A549 (cell line): ENCODE measurements around the gene SLCO2A1. TPM values are rescaled to one million over a fixed set of nuclear protein-coding genes. Genes with fewer than 3 reads are reported as not detected.

ENCODE experiments used
- ATAC-seq, 2 experiments: fragments of 200-7000 bp in 1 of 2; fragments of >200 bp in 1 of 2; cut with Nextera tagmentation in 1 of 2; cut with Tn5 transposase in 1 of 2; 3 replicates each; pipeline versions ENCODE4 v1.8.0 to v1.9.1; 2018 to 2020; ENCODE audit warnings: mild to moderate bottlenecking in 1 of 2, moderate library complexity in 1 of 2
- CTCF ChIA-PET: fragments of 300-600 bp; sonication (Branson Sonifier 250); formaldehyde crosslinking; extraction: SDS; loops from one replicate; lab custom pipeline; 2021; ENCODE audit warnings: antibody characterized with exemption, inconsistent platforms; lab: Yijun Ruan, JAX
- POLR2A ChIA-PET: fragments of 350-600 bp; formaldehyde crosslinking; extraction: SDS; loops from one replicate; lab custom pipeline; 2021; ENCODE audit warnings: antibody characterized with exemption, inconsistent platforms; lab: Yijun Ruan, JAX
- DNase-seq, 2 experiments: peaks; one replicate each; pipeline versions ENCODE4 v3.0.0 to v3.0.0-alpha.2; 2011 to 2016; ENCODE audit warnings: low read depth in 1 of 2, low spot score in 1 of 2
- FAIRE-seq: peaks from 2 replicates; lab custom pipeline; 2011; peaks lifted over from hg19 to GRCh38; lab: Jason Lieb, UNC
- H3K27ac ChIP-seq, 2 experiments: fragments of >200 bp; sonication (Bioruptor Twin); formaldehyde crosslinking; 3 replicates each; pipeline ENCODE4 v1.5.1; 2016 to 2017
- H3K4me1 ChIP-seq: fragments of >200 bp; sonication (Bioruptor Twin); formaldehyde crosslinking; 3 replicates; pipeline ENCODE4 v1.6.1; 2016
- H3K4me2 ChIP-seq: fragments of >200 bp; sonication (Bioruptor Twin); formaldehyde crosslinking; 3 replicates; pipeline ENCODE4 v1.6.1; 2016
- H3K4me3 ChIP-seq: fragments of >200 bp; sonication (Bioruptor Twin); formaldehyde crosslinking; 3 replicates; pipeline ENCODE4 v1.5.1; 2016
- H3K9me3 ChIP-seq: fragments of >200 bp; sonication (Bioruptor Twin); formaldehyde crosslinking; 3 replicates; pipeline ENCODE4 v1.6.1; 2016
- CBX2 ChIP-seq: fragments of 200-600 bp; sonication (generic); IDR thresholded peaks from 2 replicates; pipeline ENCODE4 v1.6.1; 2016; ENCODE audit warnings: low read depth, mild to moderate bottlenecking, borderline replicate concordance
- CHD2 ChIP-seq: fragments of 150-350 bp; IDR thresholded peaks from 2 replicates; pipeline ENCODE4 v1.6.1; 2014; ENCODE audit warnings: low read length; ENCODE audit not compliant: partially characterized antibody
- CHD4 ChIP-seq: fragments of 200-600 bp; sonication (generic); IDR thresholded peaks from 2 replicates; pipeline ENCODE4 v1.6.1; 2016; ENCODE audit warnings: antibody characterized with exemption, mild to moderate bottlenecking, borderline replicate concordance
- CTCF ChIP-seq: fragments of >200 bp; sonication (Bioruptor Twin); formaldehyde crosslinking; IDR thresholded peaks from 3 replicates; pipeline ENCODE4 v1.5.1; 2016
- EHF ChIP-seq: fragments of 250-450 bp; sonication (Bioruptor Pico); IDR thresholded peaks from 2 replicates; pipeline ENCODE4 v1.5.0; 2020; ENCODE audit warnings: mild to moderate bottlenecking
- EHMT2 ChIP-seq: fragments of 200-600 bp; sonication (generic); IDR thresholded peaks from 2 replicates; pipeline ENCODE4 v1.6.1; 2016; ENCODE audit warnings: antibody characterized with exemption, low read depth, mild to moderate bottlenecking, moderate library complexity
- EP300 ChIP-seq, 2 experiments: fragments of >200 bp; sonication (Bioruptor Twin); formaldehyde crosslinking; IDR thresholded peaks; 2 replicates in 1 of 2; 3 replicates in 1 of 2; pipeline ENCODE4 v1.6.1; 2016 to 2017
- ESRRA ChIP-seq: fragments of 150-350 bp; IDR thresholded peaks from 2 replicates; pipeline ENCODE4 v1.6.1; 2014; ENCODE audit warnings: mild to moderate bottlenecking, low read length, borderline replicate concordance
- FOSL2 ChIP-seq, 2 experiments: fragments of 450-650 bp in 1 of 2; fragments of >200 bp in 1 of 2; sonication (Bioruptor Twin) in 1 of 2; formaldehyde crosslinking; IDR thresholded peaks; 2 replicates each; pipeline versions ENCODE4 v1.5.0 to v1.6.1; 2016 to 2020; ENCODE audit warnings: mild to moderate bottlenecking in 1 of 2, moderate library complexity in 1 of 2
- JUN ChIP-seq, 2 experiments: fragments of >200 bp; sonication (Bioruptor Twin); formaldehyde crosslinking; IDR thresholded peaks; 2 replicates in 1 of 2; 3 replicates in 1 of 2; pipeline ENCODE4 v1.6.1; 2016 to 2017
- KDM5A ChIP-seq: fragments of 200-600 bp; sonication (generic); IDR thresholded peaks from 2 replicates; pipeline ENCODE4 v1.6.1; 2016; ENCODE audit warnings: antibody characterized with exemption, mild to moderate bottlenecking
- MAX ChIP-seq: IDR thresholded peaks from 2 replicates; pipeline ENCODE4 v1.6.1; 2012
- MAZ ChIP-seq: fragments of 150-350 bp; IDR thresholded peaks from 2 replicates; pipeline ENCODE4 v1.6.1; 2014; ENCODE audit warnings: antibody characterized with exemption, low read depth, low read length, borderline replicate concordance
- MYC ChIP-seq: IDR thresholded peaks from 2 replicates; pipeline ENCODE4 v1.6.1; 2012; ENCODE audit warnings: mild to moderate bottlenecking, inconsistent platforms, low read length, improper control_type of control experiment, borderline replicate concordance
- NFE2L2 ChIP-seq: fragments of 150-350 bp; conservative IDR thresholded peaks from 2 replicates; pipeline ENCODE4 v1.6.1; 2014; ENCODE audit warnings: low read length
- PBX3 ChIP-seq: IDR thresholded peaks from 2 replicates; pipeline ENCODE4 v1.6.1; 2012
- RAD21 ChIP-seq, 2 experiments: fragments of >200 bp in 1 of 2; sonication (Bioruptor Twin) in 1 of 2; formaldehyde crosslinking in 1 of 2; IDR thresholded peaks in 1 of 2; conservative IDR thresholded peaks in 1 of 2; 2 replicates in 1 of 2; 3 replicates in 1 of 2; pipeline ENCODE4 v1.6.1; 2012 to 2018; ENCODE audit warnings: inconsistent platforms in 1 of 2
- RCOR1 ChIP-seq: fragments of 150-350 bp; IDR thresholded peaks from 2 replicates; pipeline ENCODE4 v1.6.1; 2014; ENCODE audit warnings: antibody characterized with exemption, low read length, low read depth
- RNF2 ChIP-seq: fragments of 200-600 bp; sonication (generic); IDR thresholded peaks from 2 replicates; pipeline ENCODE4 v1.6.1; 2016; ENCODE audit warnings: low read depth, mild to moderate bottlenecking, antibody characterized with exemption, moderate library complexity, borderline replicate concordance
- SMC3 ChIP-seq: fragments of >200 bp; sonication (Bioruptor Twin); formaldehyde crosslinking; IDR thresholded peaks from 3 replicates; pipeline ENCODE4 v1.6.1; 2018; ENCODE audit warnings: inconsistent platforms
- SREBF2 ChIP-seq: fragments of 450-650 bp; IDR thresholded peaks from 2 replicates; pipeline ENCODE4 v1.6.1; 2014; ENCODE audit warnings: mild to moderate bottlenecking, moderate library complexity
- TFCP2L1 ChIP-seq: fragments of 250-450 bp; sonication (Bioruptor Pico); IDR thresholded peaks from 2 replicates; pipeline ENCODE4 v1.5.0; 2021; ENCODE audit warnings: mild to moderate bottlenecking
- TP53 ChIP-seq: fragments of 250-450 bp; sonication (Bioruptor Pico); IDR thresholded peaks from 2 replicates; pipeline ENCODE4 v1.5.0; 2021; ENCODE audit warnings: mild to moderate bottlenecking, moderate library complexity
- ZNF302 ChIP-seq: fragments of 250-450 bp; sonication (Bioruptor Pico); IDR thresholded peaks from 2 replicates; pipeline ENCODE4 v1.9.0; 2021; ENCODE audit warnings: inconsistent platforms, mild to moderate bottlenecking, moderate library complexity
- WGBS: methylation state at CpG from one replicate; pipeline ENCODE4 v1.1.6; 2017; ENCODE audit errors: missing lambda C conversion rate; 5-methylcytosine and 5-hydroxymethylcytosine counted together
- polyA plus RNA-seq, 4 experiments: library from polyadenylated mRNA; depleted of rRNA in 3 of 4; stranded (reverse); fragments of >200 nt; fragmentation: RNase III in 1 of 4; extraction: RNeasy Plus Mini Kit Qiagen cat#74134 plus additional on column Dnase treatment in 1 of 4; gene quantifications; 2 replicates in 3 of 4; 3 replicates in 1 of 4; pipeline ENCODE4 v1.2.3, GENCODE V29; 2011 to 2017
- TF ChIP-seq, protein P1 (sequence below): IDR thresholded peaks from 2 replicates; pipeline ENCODE4 v1.6.1; 2012; ENCODE audit warnings: low read depth, borderline replicate concordance

Gene SLCO2A1
- polyA plus RNA-seq, 2 of the 4 experiments (the other 2 are of a cell fraction) = 0.12 TPM; not detected in 1

- H3K4me3 ChIP-seq = peak overlapping the region; percentile 72
- peak overlapping the region; percentile 58 to 71; a peak in 4 of 6 replicates for H3K27ac ChIP-seq
- WGBS = 61% methylated on average over 8 of the region's 52 CpGs
- 0 out of 3 replicates have a peak, but pooled peaks cover 5% of the 10 kb centered on the region for H3K4me1 ChIP-seq
- DNase-seq (no peak), FAIRE-seq (no peak), ATAC-seq (peak; percentile 47 to 66)
- CTCF ChIA-PET = interaction anchor here (0.6 to 1.5 kb wide), 3 partner anchors 47 to 509 kb away, joined by 3 read pairs; no protein-coding TSS in a partner anchor
- no peaks in the 10 kb centered on the region for H3K9me3 ChIP-seq
- H3K4me2 ChIP-seq = peak overlapping the region; percentile 98
- no peak for TF ChIP-seq CHD4
- TF ChIP-seq MAZ = no peak
- TF ChIP-seq NFE2L2 = no peak
- no peak for TF ChIP-seq CTCF
- no peak for TF ChIP-seq KDM5A
- TF ChIP-seq FOSL2 (IDR thresholded peaks at IDR 0.05) = no peak
- TF ChIP-seq FOSL2 (CRISPR knock-in tag; IDR thresholded peaks at IDR 0.05) = no peak
- TF ChIP-seq JUN (IDR thresholded peaks at IDR 0.05) = no peak
- no peak for TF ChIP-seq RCOR1
- TF ChIP-seq ESRRA = no peak
- no peak for TF ChIP-seq MYC
- TF ChIP-seq CBX2 = no peak
- TF ChIP-seq SREBF2 = no peak
- TF ChIP-seq SMC3 = no peak
- TF ChIP-seq RAD21 (conservative IDR thresholded peaks at IDR 0.05 in 1 of 2, IDR thresholded peaks at IDR 0.05 in 1 of 2) = no peak
- TF ChIP-seq EHF (CRISPR knock-in tag) = no peak
- TF ChIP-seq TP53 = no peak
- no peak for TF ChIP-seq PBX3
- TF ChIP-seq ZNF302 (CRISPR knock-in tag) = no peak
- TF ChIP-seq RNF2 = no peak
- TF ChIP-seq EP300 (IDR thresholded peaks at IDR 0.05) = no peak
- POLR2A ChIA-PET = no interaction called here
Observed at GRCh38 chr3:133894353-133895207, 135.1 kb downstream of the SLCO2A1 start.

DNA sequence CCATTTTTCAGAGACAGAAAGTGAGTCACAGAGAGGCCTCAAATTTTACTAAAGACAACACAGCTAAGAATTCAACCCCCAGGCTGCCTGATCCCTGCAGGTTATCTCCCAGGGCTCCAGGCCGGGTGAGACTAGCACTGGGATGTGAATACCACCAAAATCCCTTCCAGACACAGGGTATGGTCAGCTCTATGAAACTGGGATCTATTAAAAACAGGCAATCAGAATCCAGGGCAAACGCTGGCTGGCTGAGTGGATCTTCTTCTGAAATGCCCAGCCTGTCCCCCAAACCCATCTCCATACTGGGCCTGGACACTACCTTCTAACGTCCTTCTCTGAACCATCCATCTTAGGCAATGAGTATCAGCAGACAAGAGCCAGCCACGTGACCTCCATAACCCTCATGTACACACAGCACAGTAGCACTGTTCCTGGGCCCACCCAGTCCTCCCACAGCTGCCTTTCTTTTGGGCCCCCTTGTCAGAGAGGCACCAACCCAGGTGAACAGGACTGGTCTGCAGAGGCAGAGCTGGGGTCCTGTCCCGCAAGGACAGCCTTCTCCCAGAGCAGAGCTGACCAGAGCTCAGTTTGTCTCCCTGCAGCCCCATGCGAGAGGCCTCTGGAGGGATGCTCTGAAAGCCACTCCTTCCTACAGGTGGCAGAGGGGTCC is 135.9 kb downstream of the SLCO2A1 start:
- H3K9me3 ChIP-seq = no peaks in the 10 kb centered on the region
- FAIRE-seq (no peak), ATAC-seq (no peak), DNase-seq (no peak)
- H3K4me3 ChIP-seq = no peak overlapping the region
- H3K27ac ChIP-seq = no peak overlapping the region
- ChIA-PET CTCF (interaction anchor here (0.6 to 1.5 kb wide), 3 partner anchors 16 to 75 kb away, joined by 3 read pairs; no protein-coding TSS in a partner anchor), POLR2A (no interaction called here)
- H3K4me1 ChIP-seq = 0 out of 3 replicates have a peak, but pooled peaks cover 5% of the 10 kb centered on the region
- H3K4me2 ChIP-seq = no peak overlapping the region
- WGBS = 82% methylated on average over 3 of the region's 6 CpGs
- no peak for TF ChIP-seq CTCF
- TF ChIP-seq MAX = no peak
- TF ChIP-seq EHMT2 = no peak
- no peak for TF ChIP-seq EP300 (IDR thresholded peaks at IDR 0.05)
- TF ChIP-seq TFCP2L1 (CRISPR knock-in tag) = no peak
- no peak for TF ChIP-seq EHF (CRISPR knock-in tag)
- no peak for TF ChIP-seq CHD2
- no peak for TF ChIP-seq NFE2L2
- TF ChIP-seq ZNF302 (CRISPR knock-in tag) = no peak
- no peak for TF ChIP-seq CHD4
- TF ChIP-seq PBX3 = no peak
- TF ChIP-seq, protein P1, sequence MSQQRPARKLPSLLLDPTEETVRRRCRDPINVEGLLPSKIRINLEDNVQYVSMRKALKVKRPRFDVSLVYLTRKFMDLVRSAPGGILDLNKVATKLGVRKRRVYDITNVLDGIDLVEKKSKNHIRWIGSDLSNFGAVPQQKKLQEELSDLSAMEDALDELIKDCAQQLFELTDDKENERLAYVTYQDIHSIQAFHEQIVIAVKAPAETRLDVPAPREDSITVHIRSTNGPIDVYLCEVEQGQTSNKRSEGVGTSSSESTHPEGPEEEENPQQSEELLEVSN = no peak
